HG02759 (cell line): Measurements from ENCODE around the gene IL6R.
"Not testable (repeated sequence)": the region's sequence is repeated elsewhere in the genome, so short reads cannot be mapped to it uniquely, and the experiment has no call there.

ENCODE experiments used
- ATAC-seq: cut with Tn5 transposase; IDR thresholded peaks from one replicate; pipeline ENCODE4 v1.9.1; 2021; ENCODE audit warnings: mild to moderate bottlenecking, moderate library complexity; ENCODE audit not compliant: unreplicated experiment

IL6R gene

GRCh38 chr1:154479764-154480421, 74.8 kb downstream of the IL6R start:
- ATAC-seq: no peak

DNA sequence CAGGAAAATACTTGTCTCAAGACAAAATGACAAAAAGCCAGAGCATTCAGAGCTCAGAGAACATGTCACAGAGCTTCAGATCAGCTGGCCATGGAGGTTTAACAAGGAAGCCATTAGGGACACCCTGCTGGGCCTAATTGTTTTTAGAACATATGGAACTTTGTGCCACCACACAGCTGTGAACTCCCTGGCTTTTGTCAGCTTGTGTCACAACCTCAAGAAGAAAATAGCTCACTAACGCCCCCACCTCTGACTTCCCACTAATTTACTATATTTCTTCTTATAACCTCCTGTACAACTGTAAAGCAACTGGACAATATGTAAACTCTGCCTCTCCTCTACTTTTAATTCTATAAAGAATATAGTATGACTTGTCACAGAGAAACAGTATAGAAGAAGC, 75.9 kb downstream of the IL6R start:
- ATAC-seq: no peak

- no peak for ATAC-seq
Measured at GRCh38 chr1:154483941-154484803, 79.0 kb downstream of the IL6R start.

DNA sequence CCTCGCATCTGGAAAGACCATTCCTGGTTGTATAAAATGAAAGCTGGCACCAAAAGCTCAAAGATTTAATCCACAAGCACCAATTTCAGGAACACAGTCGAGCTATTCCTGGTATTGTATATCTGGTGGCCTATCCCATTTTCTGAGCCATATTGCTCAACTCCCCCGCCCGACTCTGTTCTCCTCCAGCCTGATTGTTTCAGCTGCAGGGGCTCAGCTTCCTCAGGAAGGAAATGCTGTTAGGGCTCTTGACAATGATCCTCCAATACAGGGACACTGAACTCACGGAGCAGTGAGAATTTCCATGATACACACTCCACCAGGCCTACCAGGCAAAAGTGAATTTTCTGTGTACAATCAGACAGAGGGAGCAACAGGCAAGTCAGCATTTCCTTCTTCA, 80.0 kb downstream of the IL6R start:
- ATAC-seq: no peak

DNA sequence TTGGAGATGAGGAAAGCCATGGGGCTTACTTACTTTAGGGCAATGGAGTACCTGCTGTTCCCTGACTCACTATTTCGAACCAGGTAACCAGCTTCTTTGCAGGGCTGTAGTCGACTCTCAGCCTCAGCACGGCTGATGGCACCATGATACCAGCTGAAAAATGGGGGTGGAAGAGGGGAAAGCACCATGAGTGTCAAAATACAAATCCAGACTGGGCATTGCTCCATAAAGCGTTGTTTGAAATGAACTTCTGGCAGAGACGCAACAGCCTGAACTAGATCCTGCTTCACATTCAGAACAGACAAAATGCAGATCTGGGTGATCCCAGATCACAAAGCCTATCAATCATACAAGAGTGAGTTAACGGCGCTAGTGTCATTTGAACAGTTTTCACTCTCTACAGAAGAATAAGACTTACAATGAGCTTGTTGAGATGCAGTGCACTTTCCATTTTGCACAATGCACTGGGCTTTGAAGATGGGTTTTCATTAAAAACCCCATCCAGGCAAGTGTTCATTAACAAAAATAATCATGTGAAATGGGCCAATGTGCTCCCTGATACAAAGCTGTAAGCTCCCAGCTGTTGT, 80.9 kb downstream of the IL6R start:
- ATAC-seq: no peak

- ATAC-seq: not testable (repeated sequence)
Measured at GRCh38 chr1:154486756-154487155, 81.6 kb downstream of the IL6R start.

DNA sequence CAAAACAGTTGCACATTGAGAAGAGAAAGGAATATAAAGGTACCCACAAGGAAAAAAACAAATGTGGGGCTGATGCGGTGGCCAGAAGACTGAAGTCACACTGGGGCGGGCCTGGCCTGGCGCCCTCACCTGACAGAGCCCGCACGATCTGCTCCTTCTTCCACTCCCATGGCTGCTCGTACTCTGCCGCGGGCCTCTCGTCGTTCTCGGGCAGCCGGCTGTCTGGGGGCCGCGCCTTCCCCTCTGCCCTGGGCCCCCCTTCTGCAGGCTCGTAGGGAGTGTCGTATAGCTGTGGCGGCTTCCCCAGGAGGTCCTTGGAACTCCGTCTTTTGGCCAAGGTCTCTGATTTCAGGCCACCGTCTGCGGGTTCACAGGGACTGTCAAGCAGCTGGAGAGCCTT, 83.8 kb downstream of the IL6R start:
- ATAC-seq: no peak

DNA sequence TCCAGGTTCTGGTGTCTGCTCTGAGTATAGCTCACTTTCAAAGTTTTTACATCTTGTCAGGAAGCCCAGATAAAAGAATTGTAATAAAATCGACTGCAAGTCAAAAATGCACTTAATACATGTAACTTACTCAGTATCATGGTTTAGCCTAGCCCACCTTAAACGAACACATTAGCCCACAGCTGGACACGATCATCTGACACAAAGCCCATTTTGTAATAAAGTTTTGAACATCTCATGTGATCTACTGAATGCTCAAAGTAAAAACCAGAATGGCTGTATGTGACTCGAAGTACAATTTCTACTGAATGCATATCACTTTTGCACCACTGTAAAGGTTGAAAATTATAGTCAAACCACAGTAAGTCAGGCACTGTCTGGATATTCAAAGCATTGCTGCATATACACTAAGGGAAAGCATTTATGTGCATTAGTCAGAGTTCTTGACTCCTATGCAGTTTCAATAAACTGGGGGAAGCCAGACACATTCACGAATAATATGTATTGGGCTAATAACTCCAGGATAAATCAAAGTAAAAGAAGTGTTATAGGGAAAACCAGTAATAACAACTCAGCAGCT, 84.6 kb downstream of the IL6R start:
- no peak for ATAC-seq

DNA sequence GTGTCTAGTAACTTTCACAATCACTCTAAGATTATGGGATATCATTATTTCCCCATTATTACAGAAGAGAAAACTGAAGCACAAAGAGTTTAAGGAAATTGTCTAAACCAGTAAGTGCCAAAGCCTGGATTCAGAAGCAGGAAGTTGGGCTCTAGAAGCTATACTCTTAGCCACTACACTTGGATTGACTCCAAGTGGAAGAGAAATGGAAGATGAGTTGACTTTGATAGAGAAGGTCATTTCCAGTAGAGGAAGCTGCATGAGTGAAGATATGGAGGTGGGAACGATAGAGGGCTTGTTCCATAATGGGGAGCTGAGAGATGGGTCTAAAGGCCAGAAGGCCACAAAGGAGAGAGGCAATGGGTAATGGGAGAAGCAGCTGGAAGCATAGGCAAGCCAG, 85.2 kb downstream of the IL6R start:
- ATAC-seq: no peak

DNA sequence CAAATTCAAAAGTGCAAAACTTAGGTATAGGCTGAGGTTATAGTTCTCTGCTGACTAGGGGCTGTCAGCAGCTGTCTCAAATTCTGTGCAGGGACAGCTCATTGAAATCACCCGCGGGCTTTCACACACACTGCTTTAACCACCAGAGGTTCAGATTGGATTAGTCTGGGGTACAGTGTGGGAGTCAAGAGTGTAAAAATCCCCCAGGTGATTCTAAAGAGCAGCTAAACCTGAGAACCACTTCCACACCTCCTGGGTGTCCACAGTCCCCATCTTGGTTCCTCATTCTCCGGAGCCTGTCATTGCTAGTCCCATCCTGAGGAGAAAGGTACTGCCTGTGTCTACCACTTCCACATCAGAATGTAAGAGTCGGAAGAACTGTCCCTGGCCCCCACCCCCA, 87.0 kb downstream of the IL6R start:
- ATAC-seq: no peak

- ATAC-seq: no peak
Measured at GRCh38 chr1:154493276-154493675, 88.1 kb downstream of the IL6R start.

DNA sequence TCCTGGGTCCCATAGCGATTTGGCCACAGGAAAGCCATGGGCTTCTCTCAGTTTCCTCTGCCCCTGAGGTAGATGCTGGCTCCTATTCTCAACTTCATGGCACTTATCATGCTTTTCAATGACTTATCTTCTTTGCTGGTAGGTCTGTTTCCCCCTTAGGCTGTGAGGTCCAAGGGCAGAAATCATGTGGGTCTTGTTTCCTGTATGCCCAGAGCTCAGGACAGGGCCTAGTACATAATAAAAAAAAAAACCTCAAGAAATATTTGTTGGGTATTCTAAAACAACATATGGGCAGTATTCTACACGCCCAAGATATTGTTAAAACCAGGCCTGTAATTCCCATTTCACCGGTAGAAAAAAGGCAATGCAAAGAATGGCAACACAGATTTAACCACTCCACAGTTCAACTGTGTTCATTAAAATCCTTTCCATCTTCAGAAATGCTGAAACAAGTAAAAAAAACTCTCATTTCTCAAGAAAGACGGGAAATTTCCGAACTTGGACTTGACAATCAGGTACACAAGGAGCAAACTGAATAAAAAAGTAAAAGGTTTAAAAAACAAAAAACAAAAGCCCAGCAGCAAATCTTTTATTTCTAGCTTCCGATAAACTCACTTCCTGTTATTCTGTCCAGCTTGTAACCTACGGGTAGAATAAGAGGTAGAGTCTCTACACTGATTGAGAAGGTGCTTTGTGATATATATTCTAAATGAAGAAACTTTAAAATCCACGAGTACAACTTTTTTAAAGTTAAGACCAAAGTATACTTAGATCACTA, 90.5 kb downstream of the IL6R start:
- no peak for ATAC-seq

GRCh38 chr1:154496383-154496782, 91.2 kb downstream of the IL6R start:
- ATAC-seq: no peak

DNA sequence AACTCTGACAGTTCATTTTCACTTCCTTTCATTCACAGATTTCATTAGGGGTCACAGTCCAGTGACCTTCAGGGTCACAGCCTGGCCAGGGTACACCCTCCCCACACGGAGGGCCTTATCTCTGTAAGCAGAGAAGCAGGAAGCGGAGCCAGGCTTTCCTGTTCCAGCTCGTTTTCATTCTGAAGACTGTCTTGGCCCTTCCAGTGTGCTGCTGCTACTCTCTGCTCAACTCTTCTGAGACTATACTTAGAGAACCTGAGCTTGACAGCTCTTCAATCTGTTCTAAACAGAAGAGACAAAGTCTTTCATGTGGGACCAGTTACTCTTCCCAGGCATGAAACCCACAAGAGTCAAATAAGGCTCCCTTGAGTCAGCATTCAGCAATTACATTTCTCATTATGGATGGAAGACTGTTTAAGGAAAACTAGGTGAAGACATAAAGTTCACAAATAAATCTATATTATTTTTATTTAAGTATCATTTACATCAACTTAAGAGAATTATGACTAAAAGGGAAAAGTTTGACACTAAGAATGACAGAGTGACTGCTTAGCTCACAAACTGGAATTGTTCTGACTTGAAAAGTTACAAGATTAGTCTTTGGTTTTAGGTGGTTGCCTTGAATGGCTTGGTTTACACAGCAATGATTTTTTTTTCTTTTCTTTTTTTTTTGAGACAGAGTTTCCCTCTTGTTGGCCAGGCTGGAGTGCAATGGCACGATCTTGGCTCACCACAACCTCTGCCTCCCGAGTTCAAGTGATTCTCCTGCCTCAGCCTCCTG, 92.1 kb downstream of the IL6R start:
- no peak for ATAC-seq

GRCh38 chr1:154499446-154499845, 94.3 kb downstream of the IL6R start:
- ATAC-seq: no peak

GRCh38 chr1:154500533-154500932, 95.4 kb downstream of the IL6R start:
- no peak for ATAC-seq

- ATAC-seq: no peak
Measured at GRCh38 chr1:154501423-154502065, 96.4 kb downstream of the IL6R start.

DNA sequence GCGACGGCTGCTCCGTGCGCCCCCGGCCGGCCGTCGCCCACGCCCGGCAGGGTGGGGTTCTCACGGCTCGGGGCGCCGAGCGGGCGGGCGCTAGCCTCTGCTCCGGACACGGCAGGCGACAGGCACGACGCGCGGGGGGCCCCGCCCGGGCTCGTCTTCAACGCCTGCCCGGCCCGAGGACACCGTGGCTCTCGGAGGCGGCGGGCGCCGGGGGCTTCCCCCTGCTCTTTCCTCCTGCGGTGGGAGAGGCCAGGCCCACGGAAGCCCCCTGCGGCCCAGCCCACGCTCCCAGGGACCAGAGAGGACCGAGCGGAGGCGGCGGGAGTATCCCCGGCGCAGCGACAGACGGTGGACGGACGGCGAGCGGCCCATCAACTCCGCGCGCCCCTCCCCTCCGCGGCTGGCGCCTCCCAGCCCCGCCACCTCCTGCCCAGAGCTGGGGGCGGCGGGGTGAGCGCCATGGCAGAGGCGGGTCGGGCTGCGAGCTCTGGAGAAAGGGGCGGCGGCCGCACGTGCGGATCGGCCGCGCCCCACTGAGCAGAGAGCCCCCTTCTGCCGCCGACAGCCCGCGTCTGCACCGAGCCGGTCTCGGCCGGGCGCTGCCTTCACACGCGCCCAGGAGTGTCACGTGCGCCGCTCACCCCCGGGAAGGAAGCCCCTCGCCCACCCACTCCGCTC, 97.1 kb downstream of the IL6R start, which contains the start of the genes SHE and TDRD10:
Gene SHE, minus strand, starts transcription at position 347 of the 678 bp plus-strand sequence. CDS start 386 bp downstream, outside the sequence.
Gene TDRD10, plus strand, starts transcription at position 154 of the 678 bp plus-strand sequence. CDS start 4,685 bp downstream, outside the sequence.
- ATAC-seq: no peak

DNA sequence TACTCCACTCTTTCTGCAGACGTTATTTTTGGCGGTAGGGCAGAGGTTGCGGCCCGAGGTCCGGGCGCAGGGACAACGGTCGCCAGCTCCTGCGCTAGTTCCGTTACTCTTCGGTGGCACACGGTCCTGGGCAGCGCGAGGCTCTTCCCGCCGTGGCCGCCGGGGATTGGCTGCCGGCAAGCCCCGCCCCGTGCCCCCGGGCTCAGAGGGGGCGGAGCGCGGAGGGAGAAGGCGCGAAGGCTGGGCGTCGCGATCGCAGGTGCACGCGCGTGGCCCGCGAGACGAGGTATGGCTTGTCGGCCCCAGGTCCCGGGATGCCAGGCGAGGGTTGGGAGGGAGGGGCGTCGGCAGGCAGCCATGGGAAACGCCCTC, 97.6 kb downstream of the IL6R start:
- ATAC-seq: no peak
